Measurements from ENCODE around the gene ZNF469. TPM values are rescaled to one million over a fixed set of nuclear protein-coding genes. Genes with fewer than 3 reads are reported as not detected.

Gene ZNF469
- total and polyA plus RNA-seq, 4 experiments from 2014 or later: 0.01 to 0.64 (median 0.61) TPM; not detected in 1

GRCh38 chr16:88381820-88382451 lies 823 bp upstream of the ZNF469 start:
- Mint-ChIP-seq H3K4me3 (peak overlapping the region in 1 of 8 donors; percentile 59), H3K4me1 (peaks cover 0 to 8% (median 4%) of the 10 kb centered on the region in 4 donors), H3K27me3 (peaks cover 24 to 28% of the 10 kb centered on the region in 2 donors), H3K9me3 (no peaks in the 10 kb centered on the region), H3K36me3 (no peaks in the 10 kb centered on the region), H3K27ac (no peak overlapping the region)
- no peak for DNase-seq
- Histone ChIP-seq H3K9me3 (ENCODE audit: control insufficient read depth in 1 of 2, low read length in 2 of 2) (no peaks in the 10 kb centered on the region), H3K4me1 (ENCODE audit: insufficient read depth, low read length) (peaks cover 6% of the 10 kb centered on the region), H3K27me3 (ENCODE audit: insufficient read depth, low read length) (peaks cover 11% of the 10 kb centered on the region), H3K27ac (ENCODE audit: low read depth, low read length) (no peak overlapping the region), H3K36me3 (ENCODE audit: insufficient read depth, low read length) (no peaks in the 10 kb centered on the region), H3K4me3 (ENCODE audit: low read length in 2 of 2) (no peak overlapping the region)
- ChIA-PET POLR2A (ENCODE audit: partially characterized antibody) (no interaction called here), CTCF (ENCODE audit: partially characterized antibody) (no interaction called here)
- intact Hi-C loops (cut with micrococcal nuclease): no loop called here

DNA sequence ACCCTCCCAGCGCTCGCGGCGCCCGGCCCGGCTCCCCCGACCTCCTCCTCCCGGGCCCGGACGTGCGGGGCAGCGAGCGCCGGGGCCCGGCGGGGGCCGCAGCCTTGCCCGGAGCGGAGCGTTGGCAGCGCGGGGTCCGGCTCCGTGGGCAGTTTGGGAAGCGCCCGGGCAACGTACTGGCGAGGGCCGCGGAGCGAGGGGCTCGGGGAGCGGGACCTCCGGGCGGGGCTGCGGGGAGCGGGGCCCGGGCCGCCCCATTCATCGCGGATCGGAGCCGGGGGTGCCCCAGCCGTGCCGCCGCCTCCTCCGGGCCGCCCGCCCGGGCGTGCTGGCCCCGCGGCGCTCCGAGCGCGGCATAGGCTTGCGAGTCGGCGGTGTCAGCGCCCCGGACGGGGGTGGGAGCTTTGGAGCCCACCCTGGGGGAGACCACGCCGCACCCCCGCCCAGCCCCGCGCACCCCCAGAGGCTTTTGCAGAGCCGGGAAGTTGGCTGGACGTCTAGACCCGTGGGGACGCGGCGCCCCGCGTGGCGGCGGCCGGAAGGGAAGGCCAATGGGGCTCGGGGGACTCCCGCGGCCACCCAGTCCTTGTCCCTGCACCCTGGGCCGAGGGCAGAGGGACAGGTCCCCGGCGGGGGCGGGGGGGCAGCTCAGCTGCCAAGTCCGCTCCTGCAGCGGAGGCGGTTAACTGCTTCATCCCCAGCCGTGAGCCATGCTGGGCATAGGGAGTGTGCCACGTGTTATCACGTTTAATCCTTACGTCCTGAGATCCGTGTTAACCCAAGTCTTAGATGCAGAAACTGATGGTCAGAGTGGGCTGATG lies 852 bp downstream of the ZNF469 start:
- H3K4me1 ChIP-seq (ENCODE audit: insufficient read depth, low read length): peaks cover 6% of the 10 kb centered on the region
- no peak for DNase-seq
- no peaks in the 10 kb centered on the region for H3K36me3 ChIP-seq (ENCODE audit: insufficient read depth, low read length)
- no peaks in the 10 kb centered on the region for H3K9me3 ChIP-seq (ENCODE audit: control insufficient read depth in 1 of 2, low read length in 2 of 2)
- ChIA-PET POLR2A (ENCODE audit: partially characterized antibody) (no interaction called here), CTCF (ENCODE audit: partially characterized antibody) (no interaction called here)
- peaks cover 11% of the 10 kb centered on the region for H3K27me3 ChIP-seq (ENCODE audit: insufficient read depth, low read length)
- H3K4me3 ChIP-seq (ENCODE audit: low read length in 2 of 2): no peak overlapping the region
- Mint-ChIP-seq H3K4me1 (peaks cover 0 to 8% (median 4%) of the 10 kb centered on the region in 4 donors), H3K27me3 (peaks cover 24% of the 10 kb centered on the region in 2 donors), H3K4me3 (peak overlapping the region in 1 of 8 donors; percentile 43), H3K27ac (no peak overlapping the region), H3K9me3 (no peaks in the 10 kb centered on the region), H3K36me3 (no peaks in the 10 kb centered on the region)
- no peak overlapping the region for H3K27ac ChIP-seq (ENCODE audit: low read depth, low read length)
- intact Hi-C loops (cut with micrococcal nuclease): no loop called here

DNA sequence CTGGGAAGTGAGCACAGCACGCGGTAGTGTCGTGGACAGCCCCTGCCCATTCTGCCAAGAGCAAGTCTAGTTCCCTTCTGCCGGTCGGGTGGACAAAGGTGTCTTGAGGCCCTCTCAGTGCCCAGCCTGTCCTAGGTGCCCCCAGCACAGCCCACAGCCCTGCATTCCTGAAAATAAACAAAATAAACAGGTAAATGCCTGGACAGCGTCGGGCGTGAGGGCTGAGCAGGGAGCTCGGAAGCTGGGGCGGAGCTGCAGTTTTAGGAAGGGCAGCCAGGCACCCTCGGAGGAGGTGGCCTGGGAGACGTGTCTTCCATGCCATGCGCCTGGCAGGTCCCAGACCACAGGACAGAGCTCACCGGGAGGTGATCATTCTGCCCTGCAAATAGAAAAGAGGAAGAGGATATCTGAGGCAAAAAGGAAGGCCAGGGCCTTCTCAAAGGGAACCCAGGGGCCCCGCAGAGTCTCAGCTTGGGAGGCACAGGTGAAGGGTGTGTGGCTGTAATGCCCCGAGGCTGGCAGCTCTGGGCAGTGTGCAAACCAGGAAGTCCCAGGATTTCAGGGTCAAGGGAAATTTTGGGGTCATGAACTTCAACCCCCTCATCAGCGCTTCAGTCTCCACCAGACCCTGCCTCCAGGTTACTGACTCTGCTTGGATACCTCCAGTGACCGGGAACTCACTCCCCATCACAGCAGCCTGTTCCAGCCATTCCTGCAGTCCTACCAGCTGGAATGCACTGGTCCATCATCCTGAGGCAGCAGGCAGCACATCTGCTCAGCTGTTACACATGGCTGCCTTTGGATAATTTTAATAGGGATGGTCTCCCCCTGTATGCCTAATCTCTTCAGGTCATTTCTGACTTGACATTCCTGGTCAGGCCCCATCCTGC lies 1.7 kb downstream of the ZNF469 start:
- Mint-ChIP-seq H3K4me1 (peaks cover 0 to 8% (median 4%) of the 10 kb centered on the region in 4 donors), H3K27ac (no peak overlapping the region), H3K27me3 (peaks cover 24 to 26% of the 10 kb centered on the region in 2 donors), H3K36me3 (no peaks in the 10 kb centered on the region), H3K4me3 (peak overlapping the region in 3 of 8 donors; percentile 14 to 43 (median 17)), H3K9me3 (no peaks in the 10 kb centered on the region)
- Histone ChIP-seq H3K4me1 (ENCODE audit: insufficient read depth, low read length) (peaks cover 6% of the 10 kb centered on the region), H3K4me3 (ENCODE audit: low read length in 2 of 2) (no peak overlapping the region), H3K27ac (ENCODE audit: low read depth, low read length) (no peak overlapping the region), H3K27me3 (ENCODE audit: insufficient read depth, low read length) (peaks cover 11% of the 10 kb centered on the region), H3K36me3 (ENCODE audit: insufficient read depth, low read length) (no peaks in the 10 kb centered on the region), H3K9me3 (ENCODE audit: control insufficient read depth in 1 of 2, low read length in 2 of 2) (no peaks in the 10 kb centered on the region)
- intact Hi-C loops (cut with micrococcal nuclease): no loop called here
- DNase-seq: no peak
- POLR2A ChIA-PET (ENCODE audit: partially characterized antibody): no interaction called here
- CTCF ChIA-PET (ENCODE audit: partially characterized antibody): no interaction called here

DNA sequence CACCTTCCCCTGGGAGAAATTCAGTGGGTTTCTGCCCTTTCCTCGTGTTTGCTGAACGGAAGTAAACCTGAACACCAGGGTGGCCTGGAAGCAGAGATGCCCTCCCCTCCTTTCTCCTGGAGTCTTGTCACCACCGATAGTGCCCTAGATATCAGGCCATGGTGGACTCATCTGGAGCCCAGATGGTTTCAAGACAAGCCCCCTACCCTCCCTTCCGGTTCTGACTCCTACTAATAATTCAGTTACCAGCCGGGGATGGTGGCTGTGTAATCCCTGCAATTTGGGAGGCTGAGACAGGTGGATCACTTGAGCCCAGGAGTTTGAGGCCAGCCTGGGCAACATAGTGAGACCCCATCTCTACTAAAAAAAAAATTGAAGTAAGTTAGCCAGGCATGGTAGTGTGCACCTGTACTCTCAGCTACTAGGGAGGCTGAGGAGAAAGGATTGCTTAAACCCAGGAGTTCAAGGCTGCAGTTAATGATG lies 2.4 kb downstream of the ZNF469 start:
- CTCF ChIA-PET (ENCODE audit: partially characterized antibody): no interaction called here
- Mint-ChIP-seq H3K9me3 (no peaks in the 10 kb centered on the region), H3K4me1 (peaks cover 0 to 8% (median 4%) of the 10 kb centered on the region in 4 donors), H3K36me3 (no peaks in the 10 kb centered on the region), H3K4me3 (peak overlapping the region in 1 of 8 donors; percentile 17), H3K27me3 (peaks cover 24 to 26% of the 10 kb centered on the region in 2 donors), H3K27ac (no peak overlapping the region)
- POLR2A ChIA-PET (ENCODE audit: partially characterized antibody): no interaction called here
- Histone ChIP-seq H3K27ac (ENCODE audit: low read depth, low read length) (no peak overlapping the region), H3K4me1 (ENCODE audit: insufficient read depth, low read length) (peaks cover 6% of the 10 kb centered on the region), H3K4me3 (ENCODE audit: low read length in 2 of 2) (no peak overlapping the region), H3K9me3 (ENCODE audit: control insufficient read depth in 1 of 2, low read length in 2 of 2) (no peaks in the 10 kb centered on the region), H3K36me3 (ENCODE audit: insufficient read depth, low read length) (no peaks in the 10 kb centered on the region), H3K27me3 (ENCODE audit: insufficient read depth, low read length) (peaks cover 11% of the 10 kb centered on the region)
- no peak for DNase-seq
- intact Hi-C loops (cut with micrococcal nuclease): no loop called here

DNA sequence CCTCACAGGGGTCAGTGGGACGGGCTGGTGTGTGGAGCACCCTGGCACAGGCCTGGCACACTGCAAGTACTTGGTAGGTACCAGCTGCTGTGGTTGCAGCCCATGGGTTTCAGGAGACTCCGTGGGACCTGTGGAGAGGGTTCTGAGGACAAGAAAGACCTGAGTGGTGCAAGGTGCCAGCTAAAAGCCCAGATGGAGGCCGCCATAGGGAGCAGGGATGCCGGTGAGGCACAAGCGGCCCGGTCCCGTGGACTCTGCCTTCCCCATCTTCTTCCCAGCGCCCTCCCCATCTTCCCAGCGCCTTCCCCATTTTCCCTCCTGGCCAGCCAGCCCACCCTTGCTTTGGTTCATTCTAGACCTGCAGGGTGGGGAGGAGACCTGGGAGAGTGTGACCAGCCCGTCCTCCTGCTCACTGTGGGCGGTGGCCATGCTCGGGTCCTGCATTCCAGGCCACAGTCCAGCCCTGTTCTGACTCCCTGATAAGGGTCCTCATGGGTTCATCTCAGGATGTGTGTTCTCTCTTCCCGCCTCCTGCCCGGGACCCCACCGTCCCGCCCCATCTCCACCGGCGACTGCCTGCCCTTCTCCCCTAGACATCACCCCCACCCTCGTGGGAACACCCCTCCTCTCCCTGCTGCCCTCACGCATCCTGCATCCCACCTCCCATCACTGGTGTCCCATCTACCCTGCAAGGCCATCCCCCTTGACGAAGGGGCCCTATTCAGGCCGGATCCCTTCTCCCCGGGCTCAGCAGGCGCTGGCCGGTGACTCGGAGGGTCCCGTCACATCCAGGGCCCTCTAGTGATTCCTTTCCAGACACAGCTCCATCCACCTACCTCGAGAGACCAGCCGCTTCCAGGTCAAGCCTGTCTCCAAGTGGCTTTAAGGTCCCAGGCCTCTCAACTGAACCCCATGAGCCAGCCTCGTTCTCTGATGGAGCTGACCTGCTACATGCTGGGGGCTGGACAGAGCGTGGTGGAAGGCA lies 3.4 kb downstream of the ZNF469 start:
- peaks cover 6% of the 10 kb centered on the region for H3K4me1 ChIP-seq (ENCODE audit: insufficient read depth, low read length)
- Mint-ChIP-seq H3K4me3 (no peak overlapping the region), H3K27ac (peak overlapping the region in 1 of 7 donors; percentile 15), H3K36me3 (no peaks in the 10 kb centered on the region), H3K9me3 (no peaks in the 10 kb centered on the region), H3K27me3 (peaks cover 24 to 31% of the 10 kb centered on the region in 2 donors), H3K4me1 (peaks cover 0 to 8% (median 4%) of the 10 kb centered on the region in 4 donors)
- DNase-seq: no peak
- no peak overlapping the region for H3K4me3 ChIP-seq (ENCODE audit: low read length in 2 of 2)
- H3K36me3 ChIP-seq (ENCODE audit: insufficient read depth, low read length): no peaks in the 10 kb centered on the region
- intact Hi-C loops (cut with micrococcal nuclease): no loop called here
- ChIA-PET POLR2A (ENCODE audit: partially characterized antibody) (no interaction called here), CTCF (ENCODE audit: partially characterized antibody) (no interaction called here)
- no peaks in the 10 kb centered on the region for H3K9me3 ChIP-seq (ENCODE audit: control insufficient read depth in 1 of 2, low read length in 2 of 2)
- H3K27ac ChIP-seq (ENCODE audit: low read depth, low read length): no peak overlapping the region
- peaks cover 11% of the 10 kb centered on the region for H3K27me3 ChIP-seq (ENCODE audit: insufficient read depth, low read length)

DNA sequence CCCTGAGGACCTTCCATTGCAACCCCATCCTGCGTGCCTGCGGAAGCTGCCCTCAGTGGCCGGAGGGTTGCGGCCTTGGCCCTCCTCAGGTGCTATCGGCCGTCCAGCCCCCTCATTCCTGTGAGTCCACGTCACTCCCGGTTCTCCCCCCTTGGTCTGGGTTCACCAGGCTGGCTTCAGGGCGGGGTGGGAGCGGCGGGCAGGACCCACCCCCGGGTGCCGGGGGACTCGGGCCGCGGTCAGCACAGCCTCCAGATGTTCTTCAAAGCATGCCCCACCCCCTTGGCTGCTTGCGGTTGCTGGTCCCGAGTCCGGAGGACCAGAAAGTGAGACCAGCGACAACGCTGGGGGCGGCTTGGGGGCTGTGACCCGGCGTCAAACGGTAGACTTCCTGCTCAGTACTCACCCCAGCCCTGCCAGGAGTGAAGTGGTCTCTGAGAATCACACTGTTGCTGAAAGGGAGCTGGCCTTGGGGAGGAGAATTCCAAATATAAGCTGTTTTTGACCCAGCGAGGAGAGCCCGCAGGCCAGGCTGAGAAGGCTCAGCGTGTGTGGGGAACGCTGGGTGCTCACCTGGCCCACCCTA lies 4.5 kb downstream of the ZNF469 start:
- peaks cover 9% of the 10 kb centered on the region for H3K27me3 ChIP-seq (ENCODE audit: insufficient read depth, low read length)
- H3K36me3 ChIP-seq (ENCODE audit: insufficient read depth, low read length): no peaks in the 10 kb centered on the region
- CTCF ChIA-PET (ENCODE audit: partially characterized antibody): no interaction called here
- H3K27ac ChIP-seq (ENCODE audit: low read depth, low read length): no peak overlapping the region
- no peaks in the 10 kb centered on the region for H3K9me3 ChIP-seq (ENCODE audit: control insufficient read depth in 1 of 2, low read length in 2 of 2)
- Mint-ChIP-seq H3K9me3 (no peaks in the 10 kb centered on the region), H3K4me3 (no peak overlapping the region), H3K27me3 (peaks cover 24 to 34% of the 10 kb centered on the region in 2 donors), H3K4me1 (peaks cover 0 to 8% (median 4%) of the 10 kb centered on the region in 4 donors), H3K27ac (no peak overlapping the region), H3K36me3 (no peaks in the 10 kb centered on the region)
- POLR2A ChIA-PET (ENCODE audit: partially characterized antibody): no interaction called here
- H3K4me1 ChIP-seq (ENCODE audit: insufficient read depth, low read length): peaks cover 6% of the 10 kb centered on the region
- intact Hi-C loops (cut with micrococcal nuclease): no loop called here
- no peak overlapping the region for H3K4me3 ChIP-seq (ENCODE audit: low read length in 2 of 2)
- no peak for DNase-seq
